ENCODE measurements around the gene LNP1.

DNA sequence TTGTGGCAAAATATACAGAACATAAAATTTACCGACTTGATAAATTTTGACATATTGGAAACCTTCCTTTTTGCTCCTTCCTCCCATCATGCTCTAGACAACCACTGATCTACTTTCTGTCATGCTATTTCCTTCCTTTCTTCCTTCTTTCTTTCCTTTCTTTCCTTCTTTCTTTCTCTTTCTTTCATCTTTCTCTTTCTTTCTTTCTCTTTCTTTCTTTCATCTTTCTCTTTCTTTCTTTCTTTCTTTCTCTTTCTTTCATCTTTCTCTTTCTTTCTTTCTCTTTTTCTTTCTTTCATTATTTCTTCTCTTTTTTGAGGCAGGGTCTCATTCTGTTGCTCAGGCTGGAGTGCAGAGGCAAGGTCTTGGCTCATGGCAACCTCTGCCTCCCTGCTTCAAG, 82.2 kb downstream of the LNP1 start:
- TF ChIP-seq, protein P1, sequence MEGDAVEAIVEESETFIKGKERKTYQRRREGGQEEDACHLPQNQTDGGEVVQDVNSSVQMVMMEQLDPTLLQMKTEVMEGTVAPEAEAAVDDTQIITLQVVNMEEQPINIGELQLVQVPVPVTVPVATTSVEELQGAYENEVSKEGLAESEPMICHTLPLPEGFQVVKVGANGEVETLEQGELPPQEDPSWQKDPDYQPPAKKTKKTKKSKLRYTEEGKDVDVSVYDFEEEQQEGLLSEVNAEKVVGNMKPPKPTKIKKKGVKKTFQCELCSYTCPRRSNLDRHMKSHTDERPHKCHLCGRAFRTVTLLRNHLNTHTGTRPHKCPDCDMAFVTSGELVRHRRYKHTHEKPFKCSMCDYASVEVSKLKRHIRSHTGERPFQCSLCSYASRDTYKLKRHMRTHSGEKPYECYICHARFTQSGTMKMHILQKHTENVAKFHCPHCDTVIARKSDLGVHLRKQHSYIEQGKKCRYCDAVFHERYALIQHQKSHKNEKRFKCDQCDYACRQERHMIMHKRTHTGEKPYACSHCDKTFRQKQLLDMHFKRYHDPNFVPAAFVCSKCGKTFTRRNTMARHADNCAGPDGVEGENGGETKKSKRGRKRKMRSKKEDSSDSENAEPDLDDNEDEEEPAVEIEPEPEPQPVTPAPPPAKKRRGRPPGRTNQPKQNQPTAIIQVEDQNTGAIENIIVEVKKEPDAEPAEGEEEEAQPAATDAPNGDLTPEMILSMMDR (IDR thresholded peaks at IDR 0.05; ENCODE audit: low read depth, low read length, missing input control) = no peak
- TF ChIP-seq, protein P2, sequence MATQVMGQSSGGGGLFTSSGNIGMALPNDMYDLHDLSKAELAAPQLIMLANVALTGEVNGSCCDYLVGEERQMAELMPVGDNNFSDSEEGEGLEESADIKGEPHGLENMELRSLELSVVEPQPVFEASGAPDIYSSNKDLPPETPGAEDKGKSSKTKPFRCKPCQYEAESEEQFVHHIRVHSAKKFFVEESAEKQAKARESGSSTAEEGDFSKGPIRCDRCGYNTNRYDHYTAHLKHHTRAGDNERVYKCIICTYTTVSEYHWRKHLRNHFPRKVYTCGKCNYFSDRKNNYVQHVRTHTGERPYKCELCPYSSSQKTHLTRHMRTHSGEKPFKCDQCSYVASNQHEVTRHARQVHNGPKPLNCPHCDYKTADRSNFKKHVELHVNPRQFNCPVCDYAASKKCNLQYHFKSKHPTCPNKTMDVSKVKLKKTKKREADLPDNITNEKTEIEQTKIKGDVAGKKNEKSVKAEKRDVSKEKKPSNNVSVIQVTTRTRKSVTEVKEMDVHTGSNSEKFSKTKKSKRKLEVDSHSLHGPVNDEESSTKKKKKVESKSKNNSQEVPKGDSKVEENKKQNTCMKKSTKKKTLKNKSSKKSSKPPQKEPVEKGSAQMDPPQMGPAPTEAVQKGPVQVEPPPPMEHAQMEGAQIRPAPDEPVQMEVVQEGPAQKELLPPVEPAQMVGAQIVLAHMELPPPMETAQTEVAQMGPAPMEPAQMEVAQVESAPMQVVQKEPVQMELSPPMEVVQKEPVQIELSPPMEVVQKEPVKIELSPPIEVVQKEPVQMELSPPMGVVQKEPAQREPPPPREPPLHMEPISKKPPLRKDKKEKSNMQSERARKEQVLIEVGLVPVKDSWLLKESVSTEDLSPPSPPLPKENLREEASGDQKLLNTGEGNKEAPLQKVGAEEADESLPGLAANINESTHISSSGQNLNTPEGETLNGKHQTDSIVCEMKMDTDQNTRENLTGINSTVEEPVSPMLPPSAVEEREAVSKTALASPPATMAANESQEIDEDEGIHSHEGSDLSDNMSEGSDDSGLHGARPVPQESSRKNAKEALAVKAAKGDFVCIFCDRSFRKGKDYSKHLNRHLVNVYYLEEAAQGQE (IDR thresholded peaks at IDR 0.05) = no peak
- TF ChIP-seq, protein P3, sequence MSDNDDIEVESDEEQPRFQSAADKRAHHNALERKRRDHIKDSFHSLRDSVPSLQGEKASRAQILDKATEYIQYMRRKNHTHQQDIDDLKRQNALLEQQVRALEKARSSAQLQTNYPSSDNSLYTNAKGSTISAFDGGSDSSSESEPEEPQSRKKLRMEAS (IDR thresholded peaks at IDR 0.05) = no peak
- TF ChIP-seq, protein P4, sequence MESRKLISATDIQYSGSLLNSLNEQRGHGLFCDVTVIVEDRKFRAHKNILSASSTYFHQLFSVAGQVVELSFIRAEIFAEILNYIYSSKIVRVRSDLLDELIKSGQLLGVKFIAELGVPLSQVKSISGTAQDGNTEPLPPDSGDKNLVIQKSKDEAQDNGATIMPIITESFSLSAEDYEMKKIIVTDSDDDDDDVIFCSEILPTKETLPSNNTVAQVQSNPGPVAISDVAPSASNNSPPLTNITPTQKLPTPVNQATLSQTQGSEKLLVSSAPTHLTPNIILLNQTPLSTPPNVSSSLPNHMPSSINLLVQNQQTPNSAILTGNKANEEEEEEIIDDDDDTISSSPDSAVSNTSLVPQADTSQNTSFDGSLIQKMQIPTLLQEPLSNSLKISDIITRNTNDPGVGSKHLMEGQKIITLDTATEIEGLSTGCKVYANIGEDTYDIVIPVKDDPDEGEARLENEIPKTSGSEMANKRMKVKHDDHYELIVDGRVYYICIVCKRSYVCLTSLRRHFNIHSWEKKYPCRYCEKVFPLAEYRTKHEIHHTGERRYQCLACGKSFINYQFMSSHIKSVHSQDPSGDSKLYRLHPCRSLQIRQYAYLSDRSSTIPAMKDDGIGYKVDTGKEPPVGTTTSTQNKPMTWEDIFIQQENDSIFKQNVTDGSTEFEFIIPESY (IDR thresholded peaks at IDR 0.05) = no peak
- TF ChIP-seq TAF1 (conservative IDR thresholded peaks at IDR 0.05) = no peak
- no peak for TF ChIP-seq YY1 (IDR thresholded peaks at IDR 0.05)
- TF ChIP-seq EGR1 (IDR thresholded peaks at IDR 0.05; ENCODE audit: low read depth in 2 of 2) = no peak
- no peak for TF ChIP-seq RAD21 (IDR thresholded peaks at IDR 0.05)
